ENCODE data around the gene LRRK1. TPM values are rescaled to one million over a fixed set of nuclear protein-coding genes. Genes with fewer than 3 reads are reported as not detected.

Gene LRRK1
- total RNA-seq, 4 donors from 2014 or later = 7.1 to 29.3 (median 8.5) TPM

DNA sequence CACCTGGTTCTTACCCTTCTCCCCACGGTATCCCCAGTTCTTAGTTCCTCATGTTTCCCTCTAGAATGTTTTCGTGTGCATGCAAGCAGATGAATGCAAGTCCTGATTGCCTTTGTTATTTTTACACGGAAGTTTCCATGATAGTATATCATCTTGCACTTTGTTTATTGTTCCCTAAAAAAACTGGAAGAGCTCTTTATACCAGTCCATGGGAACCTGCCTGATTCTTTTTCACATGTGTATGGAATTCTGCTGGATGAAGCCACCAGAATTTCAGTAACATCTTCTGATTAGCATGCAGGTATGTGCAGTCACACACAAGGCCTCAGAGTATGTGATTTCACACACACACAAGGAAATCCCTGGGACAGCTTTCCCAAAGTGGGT, 16.0 kb upstream of the LRRK1 start:
- intact Hi-C loops (cut with DNase I) = no loop called here
- no peak overlapping the region for H3K4me3 ChIP-seq (replicated peaks in 1 of 3)
- no peaks in the 10 kb centered on the region for H3K27me3 ChIP-seq
- peak overlapping the region in 2 of 3 donors; percentile 72 to 91 for H3K27ac ChIP-seq
- no peaks in the 10 kb centered on the region for H3K9me3 ChIP-seq
- WGBS, 2 donors = 78 to 80% methylated on average over 3 of the region's 3 CpGs
- no peaks in the 10 kb centered on the region for H3K36me3 ChIP-seq
- peaks cover 3 to 28% of the 10 kb centered on the region in 2 donors for H3K4me1 ChIP-seq
- DNase-seq = no peak
- TF ChIP-seq CTCF (IDR thresholded peaks at IDR 0.05) = no peak
- TF ChIP-seq POLR2A (IDR thresholded peaks at IDR 0.05) = no peak

- no peaks in the 10 kb centered on the region for H3K27me3 ChIP-seq
- TF ChIP-seq CTCF (IDR thresholded peaks at IDR 0.05) = no peak
- TF ChIP-seq POLR2A (IDR thresholded peaks at IDR 0.05) = no peak
- no peak overlapping the region for H3K27ac ChIP-seq
- H3K4me3 ChIP-seq (replicated peaks in 1 of 3) = no peak overlapping the region
- intact Hi-C loops (cut with DNase I) = loop anchor here (5.0 kb wide), 1 partner anchor 96 kb away; no protein-coding TSS in a partner anchor
- no peaks in the 10 kb centered on the region for H3K9me3 ChIP-seq
- no peaks in the 10 kb centered on the region for H3K36me3 ChIP-seq
- peaks cover 3 to 22% of the 10 kb centered on the region in 2 donors for H3K4me1 ChIP-seq
- 59 to 61% methylated on average over 8 of the region's 8 CpGs for WGBS, 2 donors
- peak; percentile 28 to 29 for DNase-seq
Measured at GRCh38 chr15:100905850-100906249, 13.3 kb upstream of the LRRK1 start.

- 85 to 97% methylated on average over 6 of the region's 6 CpGs for WGBS, 2 donors
- intact Hi-C loops (cut with DNase I) = loop anchor here (5.0 kb wide), 1 partner anchor 94 kb away; no protein-coding TSS in a partner anchor
Measured at GRCh38 chr15:100908466-100908865, 10.7 kb upstream of the LRRK1 start.

GRCh38 chr15:100909565-100909964, 9.6 kb upstream of the LRRK1 start:
- intact Hi-C loops (cut with DNase I) = loop anchor here (5.0 kb wide), 1 partner anchor 93 kb away; no protein-coding TSS in a partner anchor
- DNase-seq = no peak
- no peaks in the 10 kb centered on the region for H3K36me3 ChIP-seq
- no peak overlapping the region for H3K4me3 ChIP-seq (replicated peaks in 1 of 3)
- TF ChIP-seq POLR2A (IDR thresholded peaks at IDR 0.05) (no peak), CTCF (IDR thresholded peaks at IDR 0.05) (no peak)
- no peaks in the 10 kb centered on the region for H3K9me3 ChIP-seq
- no peak overlapping the region for H3K27ac ChIP-seq
- WGBS, 2 donors = 83 to 84% methylated on average over 4 of the region's 4 CpGs
- no peaks in the 10 kb centered on the region for H3K27me3 ChIP-seq
- H3K4me1 ChIP-seq = peaks cover 0 to 1% of the 10 kb centered on the region in 2 donors

More at GRCh38 chr15:100908466-100908865, 10.7 kb upstream of the LRRK1 start:
- H3K27ac ChIP-seq = no peak overlapping the region
- no peaks in the 10 kb centered on the region for H3K9me3 ChIP-seq
- no peak overlapping the region for H3K4me3 ChIP-seq (replicated peaks in 1 of 3)
- H3K27me3 ChIP-seq = no peaks in the 10 kb centered on the region
- H3K36me3 ChIP-seq = no peaks in the 10 kb centered on the region
- DNase-seq = no peak
- TF ChIP-seq POLR2A (IDR thresholded peaks at IDR 0.05) = no peak
- no peak for TF ChIP-seq CTCF (IDR thresholded peaks at IDR 0.05)
- H3K4me1 ChIP-seq = no peaks in the 10 kb centered on the region

GRCh38 chr15:100909989-100910955, 8.9 kb upstream of the LRRK1 start:
- H3K36me3 ChIP-seq = no peaks in the 10 kb centered on the region
- H3K27ac ChIP-seq = no peak overlapping the region
- no peak for DNase-seq
- no peak overlapping the region for H3K4me3 ChIP-seq (replicated peaks in 1 of 3)
- TF ChIP-seq POLR2A (IDR thresholded peaks at IDR 0.05) = no peak
- no peak for TF ChIP-seq CTCF (IDR thresholded peaks at IDR 0.05)
- H3K4me1 ChIP-seq = peaks cover 0 to 8% of the 10 kb centered on the region in 2 donors
- intact Hi-C loops (cut with DNase I) = loop anchor here (5.0 to 10.0 kb wide), 2 partner anchors 92 to 345 kb away; partner anchors contain the start of gene CHSY1
- H3K27me3 ChIP-seq = no peaks in the 10 kb centered on the region
- 85 to 89% methylated on average over 12 of the region's 12 CpGs for WGBS, 2 donors
- H3K9me3 ChIP-seq = no peaks in the 10 kb centered on the region

Measured in thyroid gland (tissue), 4 donors.